Caco-2 (cell line): ENCODE results near the gene ZNF275. TPM values are rescaled to one million over a fixed set of nuclear protein-coding genes. Genes with fewer than 3 reads are reported as not detected.

Experiments used
- BruUV-seq: library from RNA; stranded (reverse); fragments of 400-500 nt; replicated peaks from 2 replicates; lab custom pipeline; 2021; lab: Mats Ljungman, UMichigan
- CTCF ChIA-PET: fragments of 300-600 bp; sonication (Branson Sonifier 250); formaldehyde crosslinking; loops from one replicate; lab custom pipeline; 2022; ENCODE audit warnings: antibody characterized with exemption; lab: Charles Lee
- POLR2A ChIA-PET: fragments of 300-600 bp; sonication (Branson Sonifier 250); formaldehyde crosslinking; loops from one replicate; lab custom pipeline; 2022; ENCODE audit warnings: antibody characterized with exemption; lab: Charles Lee
- DNase-seq, 2 experiments: peaks; one replicate each; pipeline versions ENCODE4 v3.0.0 to v3.0.0-alpha.2; 2020 to 2022
- H3K27me3 ChIP-seq: replicated peaks from 2 replicates; pipeline ENCODE4 v1.6.0; 2011; ENCODE audit warnings: low read length; ENCODE audit not compliant: control insufficient read depth, insufficient read depth
- H3K36me3 ChIP-seq: 2 replicates; pipeline ENCODE4 v1.5.1; 2011; ENCODE audit warnings: low read length; ENCODE audit not compliant: control insufficient read depth, insufficient read depth
- H3K4me1 ChIP-seq: fragments of 250-450 bp; sonication (Bioruptor Pico); 2 replicates; pipeline ENCODE4 v1.5.1; 2020; ENCODE audit warnings: mild to moderate bottlenecking
- H3K4me3 ChIP-seq: 2 replicates; pipeline ENCODE4 v1.5.1; 2011; ENCODE audit warnings: low read depth, mild to moderate bottlenecking, control low read depth, low read length
- H3K9me3 ChIP-seq: fragments of 250-450 bp; sonication (Bioruptor Pico); 2 replicates; pipeline ENCODE4 v1.5.1; 2020; ENCODE audit warnings: mild to moderate bottlenecking, moderate library complexity
- H3K27ac Mint-ChIP-seq: one replicate; pipeline ENCODE4 v1.8.0; 2022; ENCODE audit warnings: mixed read lengths; ENCODE audit not compliant: unreplicated experiment
- H3K27me3 Mint-ChIP-seq: one replicate; pipeline ENCODE4 v1.8.0; 2022; ENCODE audit warnings: mixed read lengths; ENCODE audit not compliant: insufficient read depth, unreplicated experiment
- H3K36me3 Mint-ChIP-seq: one replicate; pipeline ENCODE4 v1.8.0; 2022; ENCODE audit warnings: mild to moderate bottlenecking, mixed read lengths; ENCODE audit not compliant: insufficient read depth, unreplicated experiment
- H3K4me1 Mint-ChIP-seq: one replicate; pipeline ENCODE4 v1.8.0; 2022; ENCODE audit warnings: low read depth, mixed read lengths; ENCODE audit not compliant: unreplicated experiment
- H3K4me3 Mint-ChIP-seq: one replicate; pipeline ENCODE4 v1.8.0; 2022; ENCODE audit warnings: mild to moderate bottlenecking, moderate library complexity, mixed read lengths; ENCODE audit not compliant: unreplicated experiment
- H3K9me3 Mint-ChIP-seq: one replicate; pipeline ENCODE4 v1.8.0; 2022; ENCODE audit warnings: mixed read lengths; ENCODE audit not compliant: unreplicated experiment
- intact Hi-C: fragments of 100-400 bp; cut with micrococcal nuclease; formaldehyde crosslinking; loops from one replicate; pipeline ENCODE4 v1.10.0; 2022; ENCODE audit not compliant: unreplicated experiment
- total RNA-seq: library from RNA; stranded (reverse); gene quantifications from 2 replicates; pipeline ENCODE4 v1.2.3, GENCODE V29; 2022
- TF ChIP-seq, protein P1 (sequence below), 2 experiments: fragments of 200-600 bp in 1 of 2; IDR thresholded peaks; 1 replicate in 1 of 2; 2 replicates in 1 of 2; pipeline versions ENCODE4 v1.5.1 to v1.8.0; 2011 to 2022; ENCODE audit warnings: antibody characterized with exemption in 1 of 2, control low read depth in 1 of 2, inconsistent platforms in 1 of 2, low read depth in 1 of 2, low read length in 1 of 2, mild to moderate bottlenecking in 1 of 2, moderate library complexity in 1 of 2; ENCODE audit not compliant: insufficient read depth in 1 of 2, severe bottlenecking in 1 of 2, unreplicated experiment in 1 of 2

Gene ZNF275
- total RNA-seq, 1 experiment from 2014 or later, result 5.6 TPM

DNA sequence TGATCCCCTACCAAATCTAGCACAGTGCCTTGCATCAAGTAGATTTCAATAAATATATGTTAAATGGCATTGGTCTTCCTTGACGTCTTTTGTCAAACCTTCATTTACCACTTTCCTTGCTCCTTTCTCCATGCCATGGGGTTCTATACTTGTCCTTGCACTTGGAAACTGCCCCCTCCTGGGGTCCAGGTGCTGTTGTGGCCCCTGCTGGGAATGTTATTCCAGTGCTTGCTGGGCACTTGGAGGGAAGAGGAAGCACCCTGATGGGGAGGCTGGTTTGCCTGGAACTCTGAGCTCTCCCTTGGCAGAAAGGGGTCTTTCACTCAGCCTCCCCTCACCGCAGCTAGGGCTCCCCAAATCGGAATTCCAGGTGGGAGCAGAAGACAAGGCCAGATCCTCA is 18.9 kb downstream of the ZNF275 start:
- ChIA-PET CTCF (interaction anchor here (1.3 kb wide), 1 partner anchor 18 kb away, joined by 3 read pairs; no protein-coding TSS in a partner anchor), POLR2A (no interaction called here)
- no peaks in the 10 kb centered on the region for H3K27me3 ChIP-seq
- no peaks in the 10 kb centered on the region for H3K36me3 Mint-ChIP-seq
- no peak for DNase-seq
- no peaks in the 10 kb centered on the region for H3K4me1 Mint-ChIP-seq
- BruUV-seq, result no TSS peak
- H3K9me3 Mint-ChIP-seq, result no peaks in the 10 kb centered on the region
- TF ChIP-seq, protein P1, sequence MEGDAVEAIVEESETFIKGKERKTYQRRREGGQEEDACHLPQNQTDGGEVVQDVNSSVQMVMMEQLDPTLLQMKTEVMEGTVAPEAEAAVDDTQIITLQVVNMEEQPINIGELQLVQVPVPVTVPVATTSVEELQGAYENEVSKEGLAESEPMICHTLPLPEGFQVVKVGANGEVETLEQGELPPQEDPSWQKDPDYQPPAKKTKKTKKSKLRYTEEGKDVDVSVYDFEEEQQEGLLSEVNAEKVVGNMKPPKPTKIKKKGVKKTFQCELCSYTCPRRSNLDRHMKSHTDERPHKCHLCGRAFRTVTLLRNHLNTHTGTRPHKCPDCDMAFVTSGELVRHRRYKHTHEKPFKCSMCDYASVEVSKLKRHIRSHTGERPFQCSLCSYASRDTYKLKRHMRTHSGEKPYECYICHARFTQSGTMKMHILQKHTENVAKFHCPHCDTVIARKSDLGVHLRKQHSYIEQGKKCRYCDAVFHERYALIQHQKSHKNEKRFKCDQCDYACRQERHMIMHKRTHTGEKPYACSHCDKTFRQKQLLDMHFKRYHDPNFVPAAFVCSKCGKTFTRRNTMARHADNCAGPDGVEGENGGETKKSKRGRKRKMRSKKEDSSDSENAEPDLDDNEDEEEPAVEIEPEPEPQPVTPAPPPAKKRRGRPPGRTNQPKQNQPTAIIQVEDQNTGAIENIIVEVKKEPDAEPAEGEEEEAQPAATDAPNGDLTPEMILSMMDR (IDR thresholded peaks at IDR 0.05; ENCODE audit: insufficient read depth in 1 of 2, low read depth in 1 of 2, low read length in 1 of 2, severe bottlenecking in 1 of 2, unreplicated experiment in 1 of 2), result no peak
- no peaks in the 10 kb centered on the region for H3K27me3 Mint-ChIP-seq
- H3K4me3 ChIP-seq, result no peak overlapping the region
- no peaks in the 10 kb centered on the region for H3K4me1 ChIP-seq
- H3K27ac Mint-ChIP-seq, result no peak overlapping the region
- H3K9me3 ChIP-seq, result no peaks in the 10 kb centered on the region
- intact Hi-C loops, result no loop called here
- no peak overlapping the region for H3K4me3 Mint-ChIP-seq
- no peaks in the 10 kb centered on the region for H3K36me3 ChIP-seq

DNA sequence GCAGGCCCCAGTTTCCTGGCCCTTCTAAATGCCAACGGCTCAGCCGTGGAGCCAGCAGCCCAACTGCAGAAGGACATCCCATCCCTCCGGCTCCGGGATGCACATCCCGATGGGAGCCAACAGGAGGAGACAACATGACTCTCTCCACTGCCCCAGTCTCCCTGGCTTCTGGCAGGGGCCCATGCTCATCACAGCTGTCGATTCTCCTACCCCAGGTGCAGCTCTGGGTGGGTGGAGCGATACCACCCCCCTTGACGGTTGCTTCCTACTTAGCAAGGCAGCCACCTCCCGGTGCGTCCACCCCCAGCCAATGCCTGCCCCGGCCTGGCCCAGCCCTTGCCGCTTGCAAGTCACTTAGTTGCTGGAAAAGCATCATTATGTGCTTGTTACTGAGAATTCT is 19.5 kb downstream of the ZNF275 start:
- TF ChIP-seq, protein P1 (IDR thresholded peaks at IDR 0.05; ENCODE audit: insufficient read depth in 1 of 2, low read depth in 1 of 2, low read length in 1 of 2, severe bottlenecking in 1 of 2, unreplicated experiment in 1 of 2), result no peak
- no peaks in the 10 kb centered on the region for H3K9me3 ChIP-seq
- no peaks in the 10 kb centered on the region for H3K4me1 ChIP-seq
- H3K36me3 ChIP-seq, result no peaks in the 10 kb centered on the region
- H3K27me3 ChIP-seq, result no peaks in the 10 kb centered on the region
- Mint-ChIP-seq H3K4me3 (no peak overlapping the region), H3K27ac (no peak overlapping the region), H3K36me3 (no peaks in the 10 kb centered on the region), H3K9me3 (no peaks in the 10 kb centered on the region), H3K4me1 (no peaks in the 10 kb centered on the region), H3K27me3 (no peaks in the 10 kb centered on the region)
- intact Hi-C loops, result no loop called here
- H3K4me3 ChIP-seq, result no peak overlapping the region
- no TSS peak for BruUV-seq
- DNase-seq, result no peak
- ChIA-PET POLR2A (no interaction called here), CTCF (interaction anchor here (1.3 kb wide), 1 partner anchor 18 kb away, joined by 3 read pairs; no protein-coding TSS in a partner anchor)

DNA sequence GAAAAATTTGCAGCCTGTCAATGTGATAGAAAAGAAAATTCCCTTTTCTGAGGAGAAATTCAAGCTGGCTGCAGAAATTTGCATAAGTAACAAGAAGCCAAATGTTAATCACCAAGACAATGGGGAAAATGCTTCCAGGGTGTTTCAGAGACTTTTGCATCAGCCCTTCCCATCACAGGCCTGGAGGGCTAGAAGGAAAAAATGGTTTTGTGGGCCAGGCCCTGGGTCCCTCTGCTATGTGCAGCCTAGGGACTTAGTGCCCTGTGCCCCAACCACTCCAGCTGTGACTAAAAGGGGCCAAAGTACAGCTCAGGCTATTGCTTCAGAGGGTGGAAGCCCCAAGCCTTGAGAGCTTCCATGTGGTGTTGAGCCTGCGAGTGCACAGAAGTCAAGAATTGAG is 23.9 kb downstream of the ZNF275 start:
- Mint-ChIP-seq H3K36me3 (no peaks in the 10 kb centered on the region), H3K4me1 (no peaks in the 10 kb centered on the region), H3K27ac (no peak overlapping the region), H3K9me3 (no peaks in the 10 kb centered on the region), H3K4me3 (no peak overlapping the region), H3K27me3 (no peaks in the 10 kb centered on the region)
- DNase-seq, result no peak
- no peaks in the 10 kb centered on the region for H3K27me3 ChIP-seq
- BruUV-seq, result no TSS peak
- CTCF ChIA-PET, result no interaction called here
- no peaks in the 10 kb centered on the region for H3K4me1 ChIP-seq
- H3K9me3 ChIP-seq, result no peaks in the 10 kb centered on the region
- POLR2A ChIA-PET, result no interaction called here
- H3K36me3 ChIP-seq, result no peaks in the 10 kb centered on the region
- intact Hi-C loops, result no loop called here
- H3K4me3 ChIP-seq, result no peak overlapping the region
- TF ChIP-seq, protein P1 (IDR thresholded peaks at IDR 0.05; ENCODE audit: insufficient read depth in 1 of 2, low read depth in 1 of 2, low read length in 1 of 2, severe bottlenecking in 1 of 2, unreplicated experiment in 1 of 2), result no peak
